GM23338 (cell line): ENCODE measurements around the gene THRB. TPM values are rescaled to one million over a fixed set of nuclear protein-coding genes. Genes with fewer than 3 reads are reported as not detected.

Experiments used
- ATAC-seq: fragments of 200-7000 bp; cut with Tn5 transposase; 3 replicates; pipeline ENCODE4 v1.9.1; 2020
- DNase-seq: peaks from one replicate; pipeline ENCODE4 v3.0.0-alpha.2; 2015; ENCODE audit warnings: low spot score
- H2AFZ ChIP-seq: fragments of 200-600 bp; sonication (generic); 2 replicates; pipeline ENCODE4 v1.8.0; 2016; ENCODE audit warnings: antibody characterized with exemption, mild to moderate bottlenecking, moderate library complexity
- H3F3A ChIP-seq: fragments of 200-600 bp; sonication (generic); replicated peaks from 2 replicates; pipeline ENCODE4 v1.8.0; 2017; ENCODE audit warnings: antibody characterized with exemption, mixed run types, low read depth
- H3K27ac ChIP-seq: fragments of 200-600 bp; sonication (generic); 2 replicates; pipeline ENCODE4 v1.6.1; 2016; ENCODE audit warnings: low read depth
- H3K27me3 ChIP-seq: fragments of 200-600 bp; sonication (generic); 2 replicates; pipeline ENCODE4 v1.8.0; 2016; ENCODE audit warnings: mild to moderate bottlenecking, mixed run types, moderate library complexity; ENCODE audit not compliant: insufficient read depth
- H3K36me3 ChIP-seq: fragments of 200-600 bp; sonication (generic); 2 replicates; pipeline ENCODE4 v1.8.0; 2016; ENCODE audit warnings: mild to moderate bottlenecking; ENCODE audit not compliant: insufficient read depth
- H3K4me1 ChIP-seq: fragments of 200-600 bp; sonication (generic); 2 replicates; pipeline ENCODE4 v1.8.0; 2016; ENCODE audit warnings: mild to moderate bottlenecking, moderate library complexity; ENCODE audit not compliant: insufficient read depth
- H3K4me2 ChIP-seq: fragments of 200-600 bp; sonication (generic); 2 replicates; pipeline ENCODE4 v1.7.1; 2017; ENCODE audit warnings: mixed run types
- H3K4me3 ChIP-seq: fragments of 200-600 bp; sonication (generic); 2 replicates; pipeline ENCODE4 v1.6.1; 2016; ENCODE audit warnings: mixed run types
- H3K79me2 ChIP-seq: fragments of 200-600 bp; sonication (generic); replicated peaks from 2 replicates; pipeline ENCODE4 v1.8.0; 2017; ENCODE audit warnings: mild to moderate bottlenecking; ENCODE audit not compliant: insufficient read depth
- H3K9me2 ChIP-seq: fragments of 200-600 bp; sonication (generic); 2 replicates; pipeline ENCODE4 v1.8.0; 2017; ENCODE audit not compliant: insufficient read depth
- H4K20me1 ChIP-seq: fragments of 200-600 bp; sonication (generic); replicated peaks from 2 replicates; pipeline ENCODE4 v1.8.0; 2017; ENCODE audit warnings: mild to moderate bottlenecking; ENCODE audit not compliant: insufficient read depth
- H3K27ac Mint-ChIP-seq: 2 replicates; pipeline ENCODE4 v1.8.0; 2020; ENCODE audit warnings: inconsistent platforms, mild to moderate bottlenecking, moderate library complexity, mixed read lengths
- H3K27me3 Mint-ChIP-seq: 3 replicates; pipeline ENCODE4 v1.8.0; 2022; ENCODE audit warnings: low read depth, mild to moderate bottlenecking, moderate library complexity, mixed read lengths, inconsistent platforms; ENCODE audit not compliant: insufficient read depth, poor library complexity
- H3K36me3 Mint-ChIP-seq: 3 replicates; pipeline ENCODE4 v1.8.0; 2021; ENCODE audit warnings: low read depth, mild to moderate bottlenecking, inconsistent platforms, moderate library complexity, mixed read lengths
- H3K4me1 Mint-ChIP-seq: 3 replicates; pipeline ENCODE4 v1.8.0; 2020; ENCODE audit warnings: mild to moderate bottlenecking, inconsistent platforms, mixed read lengths
- H3K4me3 Mint-ChIP-seq: 3 replicates; pipeline ENCODE4 v1.8.0; 2021; ENCODE audit warnings: moderate library complexity, mild to moderate bottlenecking, inconsistent platforms, mixed read lengths
- H3K9me3 Mint-ChIP-seq: 3 replicates; pipeline ENCODE4 v1.8.0; 2020; ENCODE audit warnings: moderate library complexity, mild to moderate bottlenecking, inconsistent platforms, mixed read lengths
- CREB1 ChIP-seq: fragments of 250-450 bp; sonication (Bioruptor Pico); IDR thresholded peaks from 2 replicates; pipeline ENCODE4 v1.5.0; 2020; ENCODE audit warnings: low read depth, mild to moderate bottlenecking, moderate library complexity
- CTCF ChIP-seq, 2 experiments: fragments of 200-600 bp in 1 of 2; sonication (generic) in 1 of 2; conservative IDR thresholded peaks; 2 replicates each; pipeline versions ENCODE4 v1.5.1 to v1.6.1; 2016 to 2017; ENCODE audit warnings: antibody characterized with exemption in 2 of 2, low read depth in 2 of 2, mild to moderate bottlenecking in 2 of 2, moderate library complexity in 1 of 2
- ETS1 ChIP-seq: IDR thresholded peaks from 2 replicates; pipeline ENCODE4 v1.6.1; 2016; ENCODE audit warnings: antibody characterized with exemption
- EZH2 ChIP-seq: fragments of 200-600 bp; sonication (generic); IDR thresholded peaks from one replicate; pipeline ENCODE4 v1.8.0; 2017; ENCODE audit warnings: antibody characterized with exemption, mild to moderate bottlenecking, low read depth; ENCODE audit not compliant: unreplicated experiment
- EZH2phosphoT487 ChIP-seq: fragments of 200-600 bp; sonication (generic); IDR thresholded peaks from one replicate; pipeline ENCODE4 v1.8.1; 2018; ENCODE audit warnings: antibody characterized with exemption; ENCODE audit not compliant: unreplicated experiment
- JUNB ChIP-seq: IDR thresholded peaks from one replicate; pipeline ENCODE4 v1.6.1; 2016; ENCODE audit warnings: antibody characterized with exemption; ENCODE audit not compliant: unreplicated experiment
- REST ChIP-seq: IDR thresholded peaks from one replicate; pipeline ENCODE4 v1.6.1; 2018; ENCODE audit warnings: antibody characterized with exemption; ENCODE audit not compliant: unreplicated experiment
- STAT1 ChIP-seq: IDR thresholded peaks from one replicate; pipeline ENCODE4 v1.6.1; 2016; ENCODE audit warnings: antibody characterized with exemption; ENCODE audit not compliant: unreplicated experiment
- ZNF114 ChIP-seq: fragments of 250-450 bp; sonication (Bioruptor Pico); IDR thresholded peaks from 2 replicates; pipeline ENCODE4 v1.5.0; 2020; ENCODE audit warnings: mild to moderate bottlenecking, moderate library complexity
- polyA plus RNA-seq: library from polyadenylated mRNA; unstranded; fragments of >200 nt; fragmentation: Nextera tagmentation; extraction: Ambion mirVana; gene quantifications from 2 replicates; pipeline ENCODE4 v1.2.1, GENCODE V29; 2016
- total RNA-seq: library from RNA; depleted of rRNA; stranded (reverse); fragments of >200 nt; shearing (Covaris generic); gene quantifications from 2 replicates; pipeline ENCODE4 v1.2.3, GENCODE V29; 2014

THRB gene
- total and polyA plus RNA-seq, 2 experiments from 2014 or later: 1.7 to 3.2 TPM

- no peak overlapping the region for H3K4me2 ChIP-seq
- H3K79me2 ChIP-seq: no peaks in the 10 kb centered on the region
- Mint-ChIP-seq H3K4me3 (no peak overlapping the region), H3K4me1 (peaks cover 9% of the 10 kb centered on the region), H3K27ac (no peak overlapping the region), H3K9me3 (no peaks in the 10 kb centered on the region), H3K36me3 (no peaks in the 10 kb centered on the region), H3K27me3 (peaks cover 4% of the 10 kb centered on the region)
- H4K20me1 ChIP-seq: no peaks in the 10 kb centered on the region
- H3K4me3 ChIP-seq: no peak overlapping the region
- no peak overlapping the region for H3K27ac ChIP-seq
- H3K36me3 ChIP-seq: no peaks in the 10 kb centered on the region
- peaks cover under 1% of the 10 kb centered on the region; the same call in 1 of the 2 replicates for H3K4me1 ChIP-seq
- TF ChIP-seq EZH2 (no peak), ZNF114 (no peak), ETS1 (no peak), JUNB (no peak), REST (no peak), CREB1 (CRISPR knock-in tag) (no peak), CTCF (conservative IDR thresholded peaks at IDR 0.05; ENCODE audit: low read depth in 2 of 2) (no peak)
- no peaks in the 10 kb centered on the region for H3K9me2 ChIP-seq
- no peak for DNase-seq
- H2AFZ ChIP-seq: no peak overlapping the region
- ATAC-seq: no peak
- H3F3A ChIP-seq: no peaks in the 10 kb centered on the region
- H3K27me3 ChIP-seq: peaks cover 7% of the 10 kb centered on the region
Observed at GRCh38 chr3:24513463-24513862, 18.8 kb upstream of the THRB start.

- Histone ChIP-seq H2AFZ (no peak overlapping the region), H3K4me2 (no peak overlapping the region), H3F3A (no peaks in the 10 kb centered on the region), H3K9me2 (no peaks in the 10 kb centered on the region), H3K4me1 (no peaks in the 10 kb centered on the region), H3K79me2 (no peaks in the 10 kb centered on the region), H3K27ac (no peak overlapping the region), H3K27me3 (no peaks in the 10 kb centered on the region), H3K36me3 (no peaks in the 10 kb centered on the region), H4K20me1 (no peaks in the 10 kb centered on the region), H3K4me3 (no peak overlapping the region)
- DNase-seq (no peak), ATAC-seq (no peak; the same call in 2 of the 3 replicates)
- Mint-ChIP-seq H3K27ac (no peak overlapping the region), H3K4me3 (no peak overlapping the region), H3K36me3 (no peaks in the 10 kb centered on the region), H3K27me3 (peaks cover 2% of the 10 kb centered on the region), H3K4me1 (peaks cover 11% of the 10 kb centered on the region; the same call in 2 of the 3 replicates), H3K9me3 (no peaks in the 10 kb centered on the region)
- TF ChIP-seq EZH2phosphoT487 (no peak), STAT1 (no peak), ETS1 (no peak), JUNB (no peak)
Observed at GRCh38 chr3:24512564-24513197, 18.0 kb upstream of the THRB start.
